AG04450 (cell line): ENCODE measurements around the gene EPHB2. TPM values are rescaled to one million over a fixed set of nuclear protein-coding genes. Genes with fewer than 3 reads are reported as not detected.

Experiments
- CTCF ChIA-PET: fragments of 300-600, 350-600 bp; formaldehyde crosslinking; extraction: SDS; loops from one replicate; lab custom pipeline; 2022; ENCODE audit warnings: antibody characterized with exemption, inconsistent platforms; lab: Charles Lee
- POLR2A ChIA-PET: fragments of 350-600 bp; formaldehyde crosslinking; extraction: SDS; loops from one replicate; lab custom pipeline; 2021; ENCODE audit warnings: antibody characterized with exemption, inconsistent platforms; lab: Yijun Ruan, JAX
- DNase-seq: peaks from one replicate; pipeline ENCODE4 v3.0.0-alpha.2; 2011; ENCODE audit warnings: low read depth, low spot score
- H3K27ac ChIP-seq: one replicate; pipeline ENCODE4 v1.5.1; 2012; ENCODE audit warnings: low read depth, low read length, control low read depth
- H3K27me3 ChIP-seq: one replicate; pipeline ENCODE4 v1.6.0; 2012; ENCODE audit warnings: low read length; ENCODE audit not compliant: control insufficient read depth, insufficient read depth
- H3K4me3 ChIP-seq: 2 replicates; pipeline ENCODE4 v1.5.1; 2011; ENCODE audit warnings: mild to moderate bottlenecking, low read depth, low read length, control low read depth
- H3K9me3 ChIP-seq: 2 replicates; pipeline ENCODE4 v1.5.1; 2012; ENCODE audit warnings: low read length; ENCODE audit not compliant: control insufficient read depth, insufficient read depth
- polyA plus RNA-seq: library from polyadenylated mRNA; depleted of rRNA; stranded (reverse); fragments of >200 nt; gene quantifications from 2 replicates; pipeline ENCODE4 v1.2.3, GENCODE V29; 2011
- TF ChIP-seq, protein P1 (sequence below): IDR thresholded peaks from 2 replicates; pipeline ENCODE4 v1.5.1; 2011; ENCODE audit warnings: low read depth, low read length, control low read depth, inconsistent platforms

EPHB2 gene
- polyA plus RNA-seq, 1 experiment, result 30.9 TPM

DNA sequence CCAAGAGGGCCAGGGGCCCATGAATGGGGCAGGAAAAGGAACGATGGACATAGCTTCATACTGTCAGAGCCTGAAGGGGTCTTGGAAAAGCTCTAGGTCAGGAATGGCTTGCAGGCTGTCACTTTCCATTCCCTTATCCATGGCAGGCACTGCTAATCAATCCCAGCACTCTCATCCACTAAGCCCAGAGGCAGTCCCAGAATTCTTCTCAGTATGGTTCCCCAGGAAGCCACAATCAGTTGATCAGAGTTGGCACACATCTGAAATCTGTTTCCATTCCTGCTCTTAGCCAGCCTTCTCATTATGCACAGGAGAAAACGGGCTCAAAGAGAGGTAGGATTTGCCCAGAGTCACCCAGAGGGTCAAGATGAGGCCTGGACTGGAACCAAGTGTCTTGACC is 196.3 kb downstream of the EPHB2 start:
- no peaks in the 10 kb centered on the region for H3K9me3 ChIP-seq
- H3K27ac ChIP-seq, result no peak overlapping the region
- ChIA-PET POLR2A (no interaction called here), CTCF (no interaction called here)
- no peak overlapping the region for H3K4me3 ChIP-seq
- no peaks in the 10 kb centered on the region for H3K27me3 ChIP-seq
- no peak for DNase-seq
- TF ChIP-seq, protein P1, sequence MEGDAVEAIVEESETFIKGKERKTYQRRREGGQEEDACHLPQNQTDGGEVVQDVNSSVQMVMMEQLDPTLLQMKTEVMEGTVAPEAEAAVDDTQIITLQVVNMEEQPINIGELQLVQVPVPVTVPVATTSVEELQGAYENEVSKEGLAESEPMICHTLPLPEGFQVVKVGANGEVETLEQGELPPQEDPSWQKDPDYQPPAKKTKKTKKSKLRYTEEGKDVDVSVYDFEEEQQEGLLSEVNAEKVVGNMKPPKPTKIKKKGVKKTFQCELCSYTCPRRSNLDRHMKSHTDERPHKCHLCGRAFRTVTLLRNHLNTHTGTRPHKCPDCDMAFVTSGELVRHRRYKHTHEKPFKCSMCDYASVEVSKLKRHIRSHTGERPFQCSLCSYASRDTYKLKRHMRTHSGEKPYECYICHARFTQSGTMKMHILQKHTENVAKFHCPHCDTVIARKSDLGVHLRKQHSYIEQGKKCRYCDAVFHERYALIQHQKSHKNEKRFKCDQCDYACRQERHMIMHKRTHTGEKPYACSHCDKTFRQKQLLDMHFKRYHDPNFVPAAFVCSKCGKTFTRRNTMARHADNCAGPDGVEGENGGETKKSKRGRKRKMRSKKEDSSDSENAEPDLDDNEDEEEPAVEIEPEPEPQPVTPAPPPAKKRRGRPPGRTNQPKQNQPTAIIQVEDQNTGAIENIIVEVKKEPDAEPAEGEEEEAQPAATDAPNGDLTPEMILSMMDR, result no peak

DNA sequence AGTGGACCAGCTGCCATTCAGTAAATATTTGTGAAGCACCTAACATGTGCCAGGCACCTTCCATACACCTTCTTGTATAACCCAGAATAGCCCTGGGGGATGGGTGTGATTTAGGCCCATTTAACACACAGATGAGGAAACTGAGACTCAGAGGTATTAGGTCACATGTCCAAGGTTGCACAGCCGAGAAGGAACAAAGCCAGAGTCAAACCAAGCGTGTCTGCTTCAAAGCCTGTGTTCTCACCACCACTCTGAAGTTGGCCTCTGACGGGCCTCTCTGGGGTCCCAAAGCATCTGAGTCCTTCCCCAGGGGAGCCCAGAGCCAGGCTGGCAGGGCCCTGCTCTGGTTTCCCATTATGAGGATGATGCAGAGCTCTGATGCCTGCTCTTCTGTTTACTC is 196.9 kb downstream of the EPHB2 start:
- Histone ChIP-seq H3K27me3 (no peaks in the 10 kb centered on the region), H3K27ac (no peak overlapping the region), H3K9me3 (no peaks in the 10 kb centered on the region), H3K4me3 (no peak overlapping the region)
- ChIA-PET POLR2A (no interaction called here), CTCF (interaction anchor here (1.1 kb wide), 1 partner anchor 203 kb away, joined by 3 read pairs; no protein-coding TSS in a partner anchor)
- DNase-seq, result no peak
- TF ChIP-seq, protein P1, result no peak

DNA sequence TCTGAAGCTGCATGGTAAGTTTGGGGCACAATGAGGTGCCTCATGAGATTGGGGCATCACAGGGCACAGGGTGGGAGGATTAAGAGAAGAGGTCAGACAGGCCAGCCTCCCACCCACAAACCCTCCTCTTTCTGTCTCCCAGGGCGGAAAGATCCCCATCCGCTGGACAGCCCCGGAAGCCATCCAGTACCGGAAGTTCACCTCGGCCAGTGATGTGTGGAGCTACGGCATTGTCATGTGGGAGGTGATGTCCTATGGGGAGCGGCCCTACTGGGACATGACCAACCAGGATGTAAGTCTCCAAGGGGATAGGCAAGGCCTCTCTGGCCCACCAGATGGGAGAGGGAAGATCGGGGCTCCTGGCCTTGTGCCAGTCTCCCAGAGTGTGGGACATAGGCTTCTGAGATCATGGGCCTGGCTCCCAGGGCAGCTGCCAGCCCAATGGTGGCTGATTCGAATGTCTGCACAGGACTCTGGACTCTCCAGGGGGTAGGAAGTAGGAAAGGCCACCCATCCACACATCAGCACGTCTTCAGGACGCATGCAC is 198.3 kb downstream of the EPHB2 start:
- H3K4me3 ChIP-seq, result no peak overlapping the region
- TF ChIP-seq, protein P1, result no peak
- H3K27me3 ChIP-seq, result no peaks in the 10 kb centered on the region
- CTCF ChIA-PET, result interaction anchor here (1.1 kb wide), 1 partner anchor 204 kb away, joined by 3 read pairs; no protein-coding TSS in a partner anchor
- H3K27ac ChIP-seq, result no peak overlapping the region
- POLR2A ChIA-PET, result no interaction called here
- H3K9me3 ChIP-seq, result no peaks in the 10 kb centered on the region
- DNase-seq, result no peak

DNA sequence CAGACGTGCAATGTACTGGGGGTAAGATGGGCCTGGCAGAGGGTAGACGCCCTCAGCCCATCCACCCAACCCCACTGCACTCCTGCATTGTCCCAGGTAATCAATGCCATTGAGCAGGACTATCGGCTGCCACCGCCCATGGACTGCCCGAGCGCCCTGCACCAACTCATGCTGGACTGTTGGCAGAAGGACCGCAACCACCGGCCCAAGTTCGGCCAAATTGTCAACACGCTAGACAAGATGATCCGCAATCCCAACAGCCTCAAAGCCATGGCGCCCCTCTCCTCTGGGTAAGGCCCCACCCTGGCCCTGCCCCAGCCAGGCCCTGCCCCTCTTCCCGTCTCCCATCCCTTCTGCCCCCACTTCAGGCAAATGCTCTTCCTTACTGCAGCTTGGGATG is 199.6 kb downstream of the EPHB2 start:
- Histone ChIP-seq H3K4me3 (no peak overlapping the region), H3K9me3 (no peaks in the 10 kb centered on the region), H3K27me3 (no peaks in the 10 kb centered on the region), H3K27ac (no peak overlapping the region)
- DNase-seq, result no peak
- TF ChIP-seq, protein P1, result no peak
- ChIA-PET CTCF (no interaction called here), POLR2A (no interaction called here)

DNA sequence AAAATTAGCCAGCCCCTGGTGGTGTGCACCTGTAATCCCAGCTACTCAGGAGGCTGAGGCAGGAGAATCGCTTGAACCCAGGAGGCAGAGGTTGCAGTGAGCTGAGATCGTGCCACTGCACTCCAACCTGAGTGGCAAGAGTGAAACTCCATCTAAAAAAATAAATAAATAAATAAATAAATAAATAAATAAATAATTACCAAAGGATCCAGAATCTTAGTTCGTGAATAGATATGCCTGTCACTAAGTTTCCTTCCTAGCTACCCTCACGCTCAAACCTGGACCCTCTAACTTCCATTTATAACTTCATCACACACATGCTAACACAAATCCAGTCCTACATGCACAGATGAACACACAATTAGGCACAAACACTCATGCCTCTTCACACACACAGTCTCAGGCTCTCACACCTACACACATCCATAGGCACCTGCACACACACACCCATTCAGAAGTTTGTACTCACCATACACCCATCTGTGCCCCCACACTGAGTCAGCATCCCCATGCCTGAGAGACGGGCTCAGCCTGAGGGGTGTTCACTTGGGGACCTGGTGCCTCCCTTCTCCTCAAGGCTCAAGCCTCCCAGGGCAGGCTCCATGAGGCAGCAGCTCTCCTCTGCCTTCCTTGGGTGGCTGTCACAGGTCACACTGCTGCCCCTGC is 200.5 kb downstream of the EPHB2 start:
- Histone ChIP-seq H3K27me3 (no peaks in the 10 kb centered on the region), H3K27ac (no peak overlapping the region), H3K9me3 (no peaks in the 10 kb centered on the region), H3K4me3 (no peak overlapping the region)
- TF ChIP-seq, protein P1, result no peak
- POLR2A ChIA-PET, result no interaction called here
- CTCF ChIA-PET, result no interaction called here
- DNase-seq, result no peak
